MCF 10A (cell line): ENCODE results near the gene AKR1C2. TPM values are rescaled to one million over a fixed set of nuclear protein-coding genes. Genes with fewer than 3 reads are reported as not detected.

Experiments used
- BruUV-seq: library from RNA; stranded (reverse); fragments of 400-500 nt; replicated peaks from 2 replicates; lab custom pipeline; 2021; lab: Mats Ljungman, UMichigan
- CTCF ChIA-PET: fragments of 300-600 bp; sonication (Branson Sonifier 250); formaldehyde crosslinking; extraction: SDS; loops from one replicate; lab custom pipeline; 2021; ENCODE audit warnings: antibody characterized with exemption, inconsistent platforms; lab: Yijun Ruan, JAX
- POLR2A ChIA-PET: fragments of 300-600, 350-650 bp; sonication (Branson Sonifier 250); formaldehyde crosslinking; extraction: SDS; loops from one replicate; lab custom pipeline; 2020; ENCODE audit warnings: antibody characterized with exemption, inconsistent platforms; lab: Yijun Ruan, JAX
- DNase-seq: peaks from one replicate; pipeline ENCODE4 v3.0.0-alpha.2; 2018; ENCODE audit not compliant: unreplicated experiment
- H3K27ac Mint-ChIP-seq: one replicate; pipeline ENCODE4 v1.8.0; 2022; ENCODE audit warnings: mild to moderate bottlenecking, low read depth, mixed read lengths; ENCODE audit not compliant: unreplicated experiment
- H3K27me3 Mint-ChIP-seq: one replicate; pipeline ENCODE4 v1.8.0; 2022; ENCODE audit warnings: mixed read lengths; ENCODE audit not compliant: insufficient read depth, unreplicated experiment
- H3K36me3 Mint-ChIP-seq: one replicate; pipeline ENCODE4 v1.8.0; 2022; ENCODE audit warnings: mild to moderate bottlenecking, moderate library complexity, mixed read lengths; ENCODE audit not compliant: insufficient read depth, unreplicated experiment
- H3K4me1 Mint-ChIP-seq: one replicate; pipeline ENCODE4 v1.8.0; 2022; ENCODE audit warnings: mixed read lengths; ENCODE audit not compliant: insufficient read depth, unreplicated experiment
- H3K4me3 Mint-ChIP-seq: one replicate; pipeline ENCODE4 v1.8.0; 2022; ENCODE audit warnings: mild to moderate bottlenecking, moderate library complexity, mixed read lengths; ENCODE audit not compliant: unreplicated experiment
- H3K9me3 Mint-ChIP-seq: one replicate; pipeline ENCODE4 v1.8.0; 2022; ENCODE audit warnings: mixed read lengths; ENCODE audit not compliant: unreplicated experiment
- CTCF ChIP-seq: fragments of 200-600 bp; IDR thresholded peaks from one replicate; pipeline ENCODE4 v1.8.0; 2022; ENCODE audit warnings: antibody characterized with exemption, mild to moderate bottlenecking; ENCODE audit not compliant: unreplicated experiment
- intact Hi-C: fragments of 100-400 bp; cut with micrococcal nuclease; formaldehyde crosslinking; loops from 2 replicates; pipeline ENCODE4 v1.14.1; 2022
- total RNA-seq: library from RNA; stranded (reverse); gene quantifications from 2 replicates; pipeline ENCODE4 v1.2.3, GENCODE V29; 2022

The AKR1C2 gene
- total RNA-seq, 1 experiment from 2014 or later = 19.7 TPM

GRCh38 chr10:5038101-5038500 lies 34.4 kb upstream of the AKR1C2 start:
- no peaks in the 10 kb centered on the region for H3K27me3 Mint-ChIP-seq
- BruUV-seq = no TSS peak
- H3K27ac Mint-ChIP-seq = no peak overlapping the region
- ChIA-PET POLR2A (interaction anchor here (0.9 kb wide), 1 partner anchor 18 kb away, joined by 3 read pairs; no protein-coding TSS in a partner anchor), CTCF (no interaction called here)
- DNase-seq = no peak
- intact Hi-C loops = no loop called here
- H3K4me1 Mint-ChIP-seq = peaks cover 25% of the 10 kb centered on the region
- H3K9me3 Mint-ChIP-seq = peaks cover 6% of the 10 kb centered on the region
- no peaks in the 10 kb centered on the region for H3K36me3 Mint-ChIP-seq
- no peak overlapping the region for H3K4me3 Mint-ChIP-seq
- no peak for TF ChIP-seq CTCF

GRCh38 chr10:5036511-5036910 lies 32.9 kb upstream of the AKR1C2 start:
- peaks cover 6% of the 10 kb centered on the region for H3K9me3 Mint-ChIP-seq

DNA sequence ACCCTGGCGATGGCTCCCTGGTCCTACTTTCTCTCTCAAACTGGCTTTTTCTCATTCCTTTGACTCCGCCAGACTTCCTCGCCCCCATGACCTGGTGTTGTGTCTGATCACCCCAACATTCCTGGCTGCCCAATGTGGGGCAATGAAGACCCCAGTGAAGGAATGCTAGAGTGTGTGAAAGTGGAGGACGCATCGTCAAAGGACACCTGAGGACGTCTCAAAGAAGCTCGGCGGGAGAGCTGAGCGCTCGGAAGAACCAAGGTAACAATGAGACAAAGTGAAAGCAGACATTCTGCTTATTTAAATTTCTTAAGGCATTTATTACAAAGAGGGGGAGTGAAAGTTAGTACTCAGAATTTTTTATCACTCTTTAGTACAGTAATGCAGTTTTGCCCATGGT lies 31.7 kb upstream of the AKR1C2 start:
- H3K36me3 Mint-ChIP-seq = no peaks in the 10 kb centered on the region
- CTCF ChIA-PET = interaction anchor here (0.6 to 1.2 kb wide), 6 partner anchors 9 to 398 kb away, joined by 3 to 5 read pairs (median 3); no protein-coding TSS in a partner anchor
- H3K27me3 Mint-ChIP-seq = no peaks in the 10 kb centered on the region
- no peak for TF ChIP-seq CTCF
- DNase-seq = no peak
- intact Hi-C loops = no loop called here
- no peak overlapping the region for H3K27ac Mint-ChIP-seq
- no TSS peak for BruUV-seq
- POLR2A ChIA-PET = interaction anchor here (0.9 kb wide), 1 partner anchor 14 kb away, joined by 3 read pairs; no protein-coding TSS in a partner anchor
- H3K4me1 Mint-ChIP-seq = peaks cover 28% of the 10 kb centered on the region
- H3K9me3 Mint-ChIP-seq = peaks cover 14% of the 10 kb centered on the region
- no peak overlapping the region for H3K4me3 Mint-ChIP-seq

More at GRCh38 chr10:5036511-5036910, 32.9 kb upstream of the AKR1C2 start:
- intact Hi-C loops = no loop called here
- POLR2A ChIA-PET = no interaction called here
- no peaks in the 10 kb centered on the region for H3K36me3 Mint-ChIP-seq
- CTCF ChIA-PET = no interaction called here
- H3K4me3 Mint-ChIP-seq = no peak overlapping the region
- no peaks in the 10 kb centered on the region for H3K27me3 Mint-ChIP-seq
- BruUV-seq = no TSS peak
- TF ChIP-seq CTCF = no peak
- no peak overlapping the region for H3K27ac Mint-ChIP-seq
- H3K4me1 Mint-ChIP-seq = peaks cover 29% of the 10 kb centered on the region
- no peak for DNase-seq

DNA sequence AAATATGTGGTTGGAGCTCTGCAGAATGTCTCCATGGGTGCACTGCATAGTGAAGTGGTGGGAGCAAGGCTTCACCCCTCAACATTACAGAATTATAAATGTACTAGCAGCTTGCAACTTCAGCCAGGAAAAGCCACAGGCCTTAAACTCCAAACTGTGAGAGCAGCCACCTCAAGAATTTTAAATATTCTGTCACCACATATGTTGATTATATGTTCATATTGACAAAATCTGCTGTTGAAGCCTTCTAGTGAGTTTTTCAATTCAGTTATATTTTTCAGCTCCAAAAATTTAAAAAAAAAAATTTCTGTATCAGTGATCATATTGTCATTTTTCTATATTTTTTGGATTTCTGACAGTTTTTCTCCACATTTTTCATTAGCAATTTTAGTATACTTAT lies 30.9 kb upstream of the AKR1C2 start:
- DNase-seq = no peak
- CTCF ChIA-PET = interaction anchor here (0.7 to 1.2 kb wide), 4 partner anchors 10 to 185 kb away, joined by 3 to 5 read pairs (median 3); no protein-coding TSS in a partner anchor
- no peaks in the 10 kb centered on the region for H3K27me3 Mint-ChIP-seq
- H3K27ac Mint-ChIP-seq = peak overlapping the region; percentile 86
- POLR2A ChIA-PET = interaction anchor here (0.7 to 0.9 kb wide), 2 partner anchors 8 to 9 kb away, joined by 3 to 5 read pairs; no protein-coding TSS in a partner anchor
- no peak for TF ChIP-seq CTCF
- no peaks in the 10 kb centered on the region for H3K36me3 Mint-ChIP-seq
- H3K4me3 Mint-ChIP-seq = no peak overlapping the region
- H3K9me3 Mint-ChIP-seq = peaks cover 14% of the 10 kb centered on the region
- peaks cover 28% of the 10 kb centered on the region for H3K4me1 Mint-ChIP-seq
- no TSS peak for BruUV-seq
- intact Hi-C loops = no loop called here
